ENCODE data around the gene GALNT4. TPM values are rescaled to one million over a fixed set of nuclear protein-coding genes. Genes with fewer than 3 reads are reported as not detected.

The GALNT4 gene
- total and polyA plus RNA-seq, 2 experiments from 2014 or later, result 1.3 to 4.0 TPM

- Histone ChIP-seq H3K27me3 (no peaks in the 10 kb centered on the region), H3K27ac (no peak overlapping the region), H3K36me3 (no peaks in the 10 kb centered on the region), H3K4me1 (ENCODE audit: low read depth) (peaks cover 5% of the 10 kb centered on the region), H3K9me3 (ENCODE audit: low read depth) (no peaks in the 10 kb centered on the region), H3K4me3 (no peak overlapping the region)
- DNase-seq (ENCODE audit: low read depth in 1 of 2, low spot score in 1 of 2), result no peak
- TF ChIP-seq, protein P1, sequence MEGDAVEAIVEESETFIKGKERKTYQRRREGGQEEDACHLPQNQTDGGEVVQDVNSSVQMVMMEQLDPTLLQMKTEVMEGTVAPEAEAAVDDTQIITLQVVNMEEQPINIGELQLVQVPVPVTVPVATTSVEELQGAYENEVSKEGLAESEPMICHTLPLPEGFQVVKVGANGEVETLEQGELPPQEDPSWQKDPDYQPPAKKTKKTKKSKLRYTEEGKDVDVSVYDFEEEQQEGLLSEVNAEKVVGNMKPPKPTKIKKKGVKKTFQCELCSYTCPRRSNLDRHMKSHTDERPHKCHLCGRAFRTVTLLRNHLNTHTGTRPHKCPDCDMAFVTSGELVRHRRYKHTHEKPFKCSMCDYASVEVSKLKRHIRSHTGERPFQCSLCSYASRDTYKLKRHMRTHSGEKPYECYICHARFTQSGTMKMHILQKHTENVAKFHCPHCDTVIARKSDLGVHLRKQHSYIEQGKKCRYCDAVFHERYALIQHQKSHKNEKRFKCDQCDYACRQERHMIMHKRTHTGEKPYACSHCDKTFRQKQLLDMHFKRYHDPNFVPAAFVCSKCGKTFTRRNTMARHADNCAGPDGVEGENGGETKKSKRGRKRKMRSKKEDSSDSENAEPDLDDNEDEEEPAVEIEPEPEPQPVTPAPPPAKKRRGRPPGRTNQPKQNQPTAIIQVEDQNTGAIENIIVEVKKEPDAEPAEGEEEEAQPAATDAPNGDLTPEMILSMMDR (IDR thresholded peaks at IDR 0.05; ENCODE audit: low read depth, low read length), result no peak
Observed at GRCh38 chr12:89547101-89547500, 22.5 kb upstream of the GALNT4 start.

DNA sequence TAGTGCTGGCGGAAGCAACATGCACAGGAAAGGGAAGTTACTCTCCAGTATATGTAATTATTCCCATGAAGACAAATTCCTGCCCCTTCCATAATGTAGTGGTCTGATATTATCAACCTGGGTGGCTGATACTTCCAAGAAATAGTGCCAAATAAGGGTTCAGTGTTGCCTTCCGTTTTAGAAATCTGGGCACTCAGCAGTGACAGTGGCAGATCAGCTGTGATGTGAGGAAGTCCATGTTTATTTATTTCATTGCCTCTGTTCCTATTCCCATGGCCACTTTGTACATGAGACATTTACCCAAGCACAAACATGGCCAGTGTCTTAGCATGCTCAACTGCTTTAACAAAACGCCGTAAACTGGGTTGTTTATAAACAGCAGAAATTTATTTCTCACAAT lies 21.6 kb upstream of the GALNT4 start:
- TF ChIP-seq, protein P1 (IDR thresholded peaks at IDR 0.05; ENCODE audit: low read depth, low read length), result no peak
- DNase-seq (ENCODE audit: low read depth in 1 of 2, low spot score in 1 of 2), result no peak
- Histone ChIP-seq H3K9me3 (ENCODE audit: low read depth) (no peaks in the 10 kb centered on the region), H3K36me3 (no peaks in the 10 kb centered on the region), H3K4me3 (no peak overlapping the region), H3K27ac (no peak overlapping the region), H3K27me3 (no peaks in the 10 kb centered on the region), H3K4me1 (ENCODE audit: low read depth) (peaks cover 5% of the 10 kb centered on the region)

- no peaks in the 10 kb centered on the region for H3K9me3 ChIP-seq (ENCODE audit: low read depth)
- DNase-seq (ENCODE audit: low read depth in 1 of 2, low spot score in 1 of 2), result peak; percentile 52 to 53
- H3K27me3 ChIP-seq, result no peaks in the 10 kb centered on the region
- no peaks in the 10 kb centered on the region for H3K36me3 ChIP-seq
- no peak overlapping the region for H3K4me3 ChIP-seq
- H3K4me1 ChIP-seq (ENCODE audit: low read depth), result peaks cover 5% of the 10 kb centered on the region
- no peak overlapping the region for H3K27ac ChIP-seq
- TF ChIP-seq, protein P1 (IDR thresholded peaks at IDR 0.05; ENCODE audit: low read depth, low read length), result no peak
Observed at GRCh38 chr12:89544681-89545184, 20.1 kb upstream of the GALNT4 start.

GRCh38 chr12:89544022-89544421 lies 19.4 kb upstream of the GALNT4 start:
- no peak overlapping the region for H3K27ac ChIP-seq
- H3K36me3 ChIP-seq, result no peaks in the 10 kb centered on the region
- no peak for DNase-seq (ENCODE audit: low read depth in 1 of 2, low spot score in 1 of 2)
- TF ChIP-seq, protein P1 (IDR thresholded peaks at IDR 0.05; ENCODE audit: low read depth, low read length), result no peak
- H3K4me1 ChIP-seq (ENCODE audit: low read depth), result peaks cover 5% of the 10 kb centered on the region
- H3K27me3 ChIP-seq, result no peaks in the 10 kb centered on the region
- H3K4me3 ChIP-seq, result no peak overlapping the region
- no peaks in the 10 kb centered on the region for H3K9me3 ChIP-seq (ENCODE audit: low read depth)

DNA sequence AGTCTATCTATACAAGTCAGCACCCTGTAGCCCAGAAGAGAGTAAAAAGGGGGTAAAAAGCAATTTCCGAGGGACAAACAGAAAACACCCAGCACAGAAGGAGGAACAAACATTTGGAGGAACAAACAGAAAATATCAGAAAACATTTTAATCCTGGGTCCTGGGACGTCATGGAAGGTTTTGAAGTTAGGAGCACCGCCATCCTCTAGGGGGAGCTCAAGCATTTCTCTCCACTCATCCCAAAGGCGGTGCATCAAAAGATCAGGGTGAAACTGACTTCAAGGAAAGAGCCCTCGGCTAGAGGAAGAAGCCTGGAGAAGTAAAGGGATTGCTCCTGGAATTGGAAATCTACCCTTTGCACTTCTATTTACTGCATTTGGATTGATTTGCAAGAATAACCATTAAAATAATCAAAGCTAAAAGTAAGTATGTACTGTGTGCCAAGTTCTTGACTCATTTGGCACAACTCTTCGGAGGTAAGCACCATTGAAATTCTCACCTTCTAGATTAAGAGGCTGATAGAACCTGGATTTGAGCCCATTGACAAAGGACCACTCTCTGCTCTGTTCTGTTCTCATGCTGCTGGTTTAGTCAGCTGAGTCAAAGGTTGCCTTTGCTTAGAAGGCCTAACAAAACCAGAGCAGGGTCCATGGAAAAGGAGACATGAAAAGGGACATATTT lies 18.5 kb upstream of the GALNT4 start:
- Histone ChIP-seq H3K4me3 (no peak overlapping the region), H3K27me3 (no peaks in the 10 kb centered on the region), H3K9me3 (ENCODE audit: low read depth) (no peaks in the 10 kb centered on the region), H3K36me3 (no peaks in the 10 kb centered on the region), H3K27ac (no peak overlapping the region), H3K4me1 (ENCODE audit: low read depth) (peaks cover 5% of the 10 kb centered on the region)
- TF ChIP-seq, protein P1 (IDR thresholded peaks at IDR 0.05; ENCODE audit: low read depth, low read length), result peak; percentile 90
- peak; percentile 90 to 92 for DNase-seq (ENCODE audit: low read depth in 1 of 2, low spot score in 1 of 2)

Data from cardiac muscle cell (in vitro differentiated cells and primary cell).